DOHH2 (cell line): ENCODE data around the gene PHLDB2.
A peak's percentile ranks its signal among the peaks of the same experiment; 100 is the strongest.

Source experiments
- EZH2phosphoT487 ChIP-seq: fragments of 200-600 bp; sonication (generic); IDR thresholded peaks from 2 replicates; pipeline ENCODE4 v1.6.1; 2017; ENCODE audit warnings: borderline replicate concordance, mild to moderate bottlenecking, antibody characterized with exemption, low read length, moderate library complexity, mixed read lengths
- TF ChIP-seq, protein P1 (sequence below): fragments of 200-600 bp; sonication (generic); IDR thresholded peaks from one replicate; pipeline ENCODE4 v1.5.1; 2014; ENCODE audit warnings: antibody characterized with exemption, mild to moderate bottlenecking, low read depth, low read length; ENCODE audit not compliant: poor library complexity, severe bottlenecking

DNA sequence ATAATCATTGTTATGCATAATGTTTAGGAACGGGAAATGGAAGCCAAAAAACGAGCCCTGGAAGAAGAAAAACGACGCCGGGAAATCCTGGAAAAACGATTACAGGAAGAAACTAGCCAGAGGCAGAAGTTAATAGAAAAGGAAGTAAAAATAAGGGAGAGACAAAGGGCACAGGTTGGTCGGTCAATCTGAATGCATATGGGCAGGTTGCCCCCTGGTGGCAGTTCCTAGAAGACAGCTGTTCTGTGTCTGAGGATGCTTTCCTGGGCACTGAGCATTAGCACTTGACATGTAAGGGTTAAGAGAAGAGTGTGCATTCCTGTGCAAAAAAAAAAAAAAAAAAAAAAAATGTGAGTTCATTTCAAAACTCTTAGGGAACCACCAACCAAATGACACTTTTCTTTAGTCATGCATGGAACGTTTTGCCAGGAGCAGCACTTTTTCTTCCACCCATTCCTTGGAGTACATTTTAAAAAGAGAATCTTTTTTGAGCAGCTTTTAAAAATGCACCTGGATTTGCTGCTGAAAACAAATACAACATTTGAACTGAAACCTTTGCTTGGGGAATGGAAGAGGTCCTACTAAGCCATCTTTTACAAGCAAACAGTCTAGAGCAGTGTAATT is 108.7 kb downstream of the PHLDB2 start:
- no peak for TF ChIP-seq EZH2phosphoT487
- TF ChIP-seq, protein P1, sequence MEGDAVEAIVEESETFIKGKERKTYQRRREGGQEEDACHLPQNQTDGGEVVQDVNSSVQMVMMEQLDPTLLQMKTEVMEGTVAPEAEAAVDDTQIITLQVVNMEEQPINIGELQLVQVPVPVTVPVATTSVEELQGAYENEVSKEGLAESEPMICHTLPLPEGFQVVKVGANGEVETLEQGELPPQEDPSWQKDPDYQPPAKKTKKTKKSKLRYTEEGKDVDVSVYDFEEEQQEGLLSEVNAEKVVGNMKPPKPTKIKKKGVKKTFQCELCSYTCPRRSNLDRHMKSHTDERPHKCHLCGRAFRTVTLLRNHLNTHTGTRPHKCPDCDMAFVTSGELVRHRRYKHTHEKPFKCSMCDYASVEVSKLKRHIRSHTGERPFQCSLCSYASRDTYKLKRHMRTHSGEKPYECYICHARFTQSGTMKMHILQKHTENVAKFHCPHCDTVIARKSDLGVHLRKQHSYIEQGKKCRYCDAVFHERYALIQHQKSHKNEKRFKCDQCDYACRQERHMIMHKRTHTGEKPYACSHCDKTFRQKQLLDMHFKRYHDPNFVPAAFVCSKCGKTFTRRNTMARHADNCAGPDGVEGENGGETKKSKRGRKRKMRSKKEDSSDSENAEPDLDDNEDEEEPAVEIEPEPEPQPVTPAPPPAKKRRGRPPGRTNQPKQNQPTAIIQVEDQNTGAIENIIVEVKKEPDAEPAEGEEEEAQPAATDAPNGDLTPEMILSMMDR, result peak; percentile 92
